Astrocyte of the hippocampus (primary cell): ENCODE results near the gene NRG4.
"Not testable (repeated sequence)": the region's sequence is repeated elsewhere in the genome, so short reads cannot be mapped to it uniquely, and the experiment has no call there.

Experiments used
- DNase-seq: peaks from one replicate; pipeline ENCODE4 v3.0.0; 2011; ENCODE audit warnings: low read depth, low spot score

NRG4 gene

GRCh38 chr15:76011627-76012551 lies at the start of gene NRG4:
NRG4 (minus strand) TSS chr15:76012424; CDS start chr15:76011230, 1,194 bp downstream.
- DNase-seq = no peak

- no peak for DNase-seq
These were observed 49.5 kb upstream of the NRG4 start for GRCh38 chr15:76061700-76062099.

GRCh38 chr15:76060118-76060989 lies 48.1 kb upstream of the NRG4 start:
- DNase-seq = no peak

- DNase-seq = peak; percentile 73
These were observed 47.3 kb upstream of the NRG4 start, which contains the start of gene TMEM266 for GRCh38 chr15:76059320-76060117. TMEM266 (plus strand) TSS chr15:76059985; CDS start chr15:76134264, 74,279 bp downstream.

- peak; percentile 29 for DNase-seq
These were observed 46.6 kb upstream of the NRG4 start for GRCh38 chr15:76058714-76059319.

- peak; percentile 55 for DNase-seq
These were observed 45.2 kb upstream of the NRG4 start for GRCh38 chr15:76057332-76058000.

GRCh38 chr15:76056931-76057330 lies 44.7 kb upstream of the NRG4 start:
- no peak for DNase-seq

GRCh38 chr15:76054201-76054600 lies 42.0 kb upstream of the NRG4 start:
- not testable (repeated sequence) for DNase-seq

GRCh38 chr15:76038512-76038911 lies 26.3 kb upstream of the NRG4 start:
- DNase-seq = no peak

- no peak for DNase-seq
These were observed 23.4 kb upstream of the NRG4 start for GRCh38 chr15:76035593-76035992.

GRCh38 chr15:76034111-76034510 lies 21.9 kb upstream of the NRG4 start:
- no peak for DNase-seq

GRCh38 chr15:76033438-76033837 lies 21.2 kb upstream of the NRG4 start:
- DNase-seq = no peak

- no peak for DNase-seq
These were observed 19.8 kb upstream of the NRG4 start for GRCh38 chr15:76032046-76032445.

GRCh38 chr15:76024021-76024768 lies 12.0 kb upstream of the NRG4 start:
- no peak for DNase-seq

GRCh38 chr15:76013470-76013869 lies 1.2 kb upstream of the NRG4 start:
- DNase-seq = not testable (repeated sequence)

GRCh38 chr15:76010613-76011012 lies 1.6 kb downstream of the NRG4 start:
- no peak for DNase-seq

- DNase-seq = peak; percentile 2
These were observed 6.0 kb downstream of the NRG4 start for GRCh38 chr15:76006136-76006778.

- no peak for DNase-seq
These were observed 8.9 kb downstream of the NRG4 start for GRCh38 chr15:76003364-76003763.

- DNase-seq = no peak
These were observed 16.6 kb downstream of the NRG4 start for GRCh38 chr15:75995611-75996010.
